ENCODE results near the gene VWA2. TPM values are rescaled to one million over a fixed set of nuclear protein-coding genes. Genes with fewer than 3 reads are reported as not detected.

VWA2 gene
- total and polyA plus RNA-seq, 10 of the 15 experiments (the other 5 are each of a cell fraction or from before 2014, with no cell fraction given) = 0.03 TPM; not detected in 9

- Histone ChIP-seq H4K20me1 (ENCODE audit: control insufficient read depth, insufficient read depth) (no peaks in the 10 kb centered on the region), H3K36me3 (ENCODE audit: control insufficient read depth in 2 of 2, insufficient read depth in 2 of 2, low read length in 1 of 2) (no peaks in the 10 kb centered on the region), H3K4me3 (no peak overlapping the region), H3K9ac (ENCODE audit: control insufficient read depth, insufficient read depth, low read length) (no peak overlapping the region), H3K79me2 (ENCODE audit: control insufficient read depth, insufficient read depth, low read length) (no peaks in the 10 kb centered on the region), H3K4me2 (ENCODE audit: control insufficient read depth, insufficient read depth) (no peak overlapping the region), H2AFZ (ENCODE audit: control insufficient read depth, low read depth, low read length) (no peak overlapping the region), H3K4me1 (ENCODE audit: control insufficient read depth, insufficient read depth, low read length) (no peaks in the 10 kb centered on the region), H3K27me3 (replicated peaks in 1 of 2; ENCODE audit: control insufficient read depth in 2 of 2, insufficient read depth in 2 of 2, low read length in 1 of 2) (peaks cover 0 to 2% of the 10 kb centered on the region in 2 experiments; a peak in 2 of 4 replicates), H3K27ac (ENCODE audit: control insufficient read depth, insufficient read depth) (no peak overlapping the region), H3K9me3 (replicated peaks; ENCODE audit: control insufficient read depth, insufficient read depth, low read length) (no peaks in the 10 kb centered on the region)
- ChIA-PET CTCF (interaction anchor here (2.0 kb wide), 1 partner anchor 23 kb away, joined by 16 read pairs; no protein-coding TSS in a partner anchor), POLR2A (no interaction called here), SMC1A (ENCODE audit: uncharacterized antibody, unreplicated experiment) (interaction anchor here (0.9 kb wide), 1 partner anchor 23 kb away, joined by 3 read pairs; no protein-coding TSS in a partner anchor), RAD21 (ENCODE audit: unreplicated experiment) (no interaction called here)
- ATAC-seq (no peak), DNase-seq (ENCODE audit: low read depth, low spot score) (no peak), FAIRE-seq (no peak)
- BruUV-seq (replicated peaks) = no TSS peak
- intact Hi-C loops (cut with micrococcal nuclease; ENCODE audit: unreplicated experiment) = no loop called here
- 18% methylated on average over 2 of the region's 2 CpGs for WGBS (ENCODE audit: insufficient coverage, insufficient replicate concordance, low lambda C conversion rate, missing lambda C conversion rate)
- no peak for TF ChIP-seq CBFB (IDR thresholded peaks at IDR 0.05; ENCODE audit: low read depth)
- TF ChIP-seq HDAC2 (IDR thresholded peaks at IDR 0.05) = no peak
- no peak for TF ChIP-seq SMAD1 (IDR thresholded peaks at IDR 0.05; ENCODE audit: low read depth, partially characterized antibody)
- no peak for TF ChIP-seq BMI1 (IDR thresholded peaks at IDR 0.05; ENCODE audit: borderline replicate concordance)
- TF ChIP-seq ASH2L (IDR thresholded peaks at IDR 0.05; ENCODE audit: borderline replicate concordance, low read depth) = no peak
- no peak for TF ChIP-seq JUND (IDR thresholded peaks at IDR 0.05; ENCODE audit: low read depth, low read length)
- TF ChIP-seq CEBPB (IDR thresholded peaks at IDR 0.05; ENCODE audit: borderline replicate concordance in 1 of 2, low read depth in 2 of 2, low read length in 2 of 2) = no peak
- no peak for TF ChIP-seq PRDM15 (CRISPR knock-in tag; IDR thresholded peaks at IDR 0.05)
- no peak for TF ChIP-seq NFYA (IDR thresholded peaks at IDR 0.05; ENCODE audit: borderline replicate concordance, low read depth, low read length)
- no peak for TF ChIP-seq PAX5 (IDR thresholded peaks at IDR 0.05; ENCODE audit: borderline replicate concordance, low read depth, low read length)
- TF ChIP-seq CREB1 (IDR thresholded peaks at IDR 0.05; ENCODE audit: low read depth) = no peak
- in situ Hi-C loops (cut with MboI) = no loop called here
These were observed 87.7 kb downstream of the VWA2 start for GRCh38 chr10:114326795-114327194.
